ENCODE results near the gene PHF1.

PHF1 gene

DNA sequence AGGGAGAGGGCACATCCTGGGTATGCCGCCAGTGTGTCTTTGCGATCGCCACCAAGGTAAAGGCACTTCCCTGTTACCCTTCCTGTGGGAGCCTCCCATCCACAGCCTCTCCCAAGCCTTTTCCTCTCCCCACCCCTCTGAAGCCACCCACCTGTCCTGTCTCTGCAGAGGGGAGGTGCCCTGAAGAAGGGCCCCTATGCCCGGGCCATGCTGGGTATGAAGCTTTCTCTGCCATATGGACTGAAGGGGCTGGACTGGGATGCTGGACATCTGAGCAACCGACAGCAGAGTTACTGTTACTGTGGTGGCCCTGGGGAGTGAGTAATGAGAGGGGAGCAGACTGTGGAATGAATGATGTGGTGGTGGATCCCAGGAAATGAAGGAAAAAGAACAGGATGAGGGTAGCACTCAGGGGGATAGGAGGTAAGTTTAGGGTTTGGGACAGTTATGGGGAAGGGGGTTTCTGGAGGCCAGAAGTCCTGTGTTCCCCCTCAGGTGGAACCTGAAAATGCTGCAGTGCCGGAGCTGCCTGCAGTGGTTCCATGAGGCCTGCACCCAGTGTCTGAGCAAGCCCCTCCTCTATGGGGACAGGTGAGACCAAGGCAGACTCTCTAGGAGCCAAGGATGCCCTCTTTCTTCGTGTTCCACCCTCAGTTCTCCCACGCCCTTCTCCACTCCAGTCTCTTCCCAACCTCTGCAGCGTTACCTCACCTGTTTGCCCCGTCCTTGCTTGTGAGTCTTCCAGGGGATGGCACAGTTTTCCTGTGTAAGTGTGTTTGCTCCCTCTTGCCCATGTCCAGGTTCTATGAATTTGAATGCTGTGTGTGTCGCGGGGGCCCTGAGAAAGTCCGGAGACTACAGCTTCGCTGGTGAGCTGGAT lies 2.7 kb downstream of the PHF1 start:
- H3K27ac ChIP-seq (ENCODE audit: low read length) = no peak overlapping the region
- no peaks in the 10 kb centered on the region for H3K9me3 ChIP-seq (ENCODE audit: insufficient read depth, low read length)
- H3K27me3 ChIP-seq (ENCODE audit: low read depth, low read length) = no peaks in the 10 kb centered on the region
- peaks cover 40% of the 10 kb centered on the region for H3K4me1 ChIP-seq (ENCODE audit: low read length)
- H2AFZ ChIP-seq (ENCODE audit: low read depth, low read length) = no peak overlapping the region
- H3K9ac ChIP-seq (ENCODE audit: low read length) = no peak overlapping the region
- H3K79me2 ChIP-seq (ENCODE audit: low read length) = peaks cover 19% of the 10 kb centered on the region
- no peak for TF ChIP-seq EZH2phosphoT487 (IDR thresholded peaks at IDR 0.05; ENCODE audit: low read depth)
- no peaks in the 10 kb centered on the region for H4K20me1 ChIP-seq (ENCODE audit: insufficient read depth, low read length)
- peaks cover 12% of the 10 kb centered on the region for H3K36me3 ChIP-seq (replicated peaks; ENCODE audit: low read depth, low read length)
- no peak overlapping the region for H3K4me2 ChIP-seq (ENCODE audit: low read length)
- H3K4me3 ChIP-seq (ENCODE audit: low read length) = no peak overlapping the region

DNA sequence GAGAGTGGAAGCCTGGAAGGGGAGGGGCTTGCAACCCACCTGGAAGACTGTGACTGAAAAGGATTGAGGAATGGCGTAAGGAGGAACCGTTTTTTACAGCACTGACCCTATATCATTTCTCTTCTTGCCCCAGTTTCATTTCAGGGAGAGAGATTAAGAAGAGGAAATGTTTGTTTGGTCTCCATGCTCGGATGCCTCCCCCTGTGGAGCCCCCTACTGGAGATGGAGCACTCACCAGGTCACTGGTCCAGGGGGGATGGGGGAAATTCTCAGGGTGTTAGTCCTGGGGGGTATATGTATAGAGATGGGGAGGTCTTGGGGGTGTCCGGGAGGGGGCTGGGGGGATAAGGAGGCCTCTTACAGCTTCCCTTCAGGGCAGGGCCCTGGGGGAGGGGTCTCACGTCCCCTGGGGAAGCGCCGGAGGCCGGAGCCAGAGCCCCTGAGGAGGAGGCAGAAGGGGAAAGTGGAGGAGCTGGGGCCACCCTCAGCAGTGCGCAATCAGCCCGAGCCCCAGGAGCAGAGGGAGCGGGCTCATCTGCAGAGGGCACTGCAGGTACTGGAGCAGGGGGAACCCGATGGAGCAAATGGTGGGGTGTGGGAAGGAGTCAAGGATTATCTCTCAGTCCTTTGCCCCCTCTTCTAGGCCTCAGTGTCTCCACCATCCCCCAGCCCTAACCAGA lies 3.9 kb downstream of the PHF1 start:
- peaks cover 42% of the 10 kb centered on the region for H3K4me1 ChIP-seq (ENCODE audit: low read length)
- H3K4me2 ChIP-seq (ENCODE audit: low read length) = no peak overlapping the region
- TF ChIP-seq EZH2phosphoT487 (IDR thresholded peaks at IDR 0.05; ENCODE audit: low read depth) (no peak), CTCF (IDR thresholded peaks at IDR 0.05; ENCODE audit: low read depth, low read length) (peak; percentile 28)
- no peak overlapping the region for H2AFZ ChIP-seq (ENCODE audit: low read depth, low read length)
- H4K20me1 ChIP-seq (ENCODE audit: insufficient read depth, low read length) = no peaks in the 10 kb centered on the region
- H3K4me3 ChIP-seq (ENCODE audit: low read length) = no peak overlapping the region
- peaks cover 12% of the 10 kb centered on the region for H3K36me3 ChIP-seq (replicated peaks; ENCODE audit: low read depth, low read length)
- peaks cover 19% of the 10 kb centered on the region for H3K79me2 ChIP-seq (ENCODE audit: low read length)
- H3K9me3 ChIP-seq (ENCODE audit: insufficient read depth, low read length) = no peaks in the 10 kb centered on the region
- peak overlapping the region; percentile 23; the same call in 1 of the 2 replicates for H3K27ac ChIP-seq (ENCODE audit: low read length)
- no peaks in the 10 kb centered on the region for H3K27me3 ChIP-seq (ENCODE audit: low read depth, low read length)
- no peak overlapping the region for H3K9ac ChIP-seq (ENCODE audit: low read length)

- Histone ChIP-seq H3K4me3 (ENCODE audit: low read length) (peak overlapping the region; percentile 89), H3K27ac (ENCODE audit: low read length) (no peak overlapping the region), H4K20me1 (ENCODE audit: insufficient read depth, low read length) (no peaks in the 10 kb centered on the region), H3K4me2 (ENCODE audit: low read length) (peak overlapping the region; percentile 97), H3K9ac (ENCODE audit: low read length) (no peak overlapping the region), H3K27me3 (ENCODE audit: low read depth, low read length) (no peaks in the 10 kb centered on the region), H3K4me1 (ENCODE audit: low read length) (peaks cover 41% of the 10 kb centered on the region), H3K36me3 (replicated peaks; ENCODE audit: low read depth, low read length) (peaks cover 12% of the 10 kb centered on the region), H3K79me2 (ENCODE audit: low read length) (peaks cover 19% of the 10 kb centered on the region), H3K9me3 (ENCODE audit: insufficient read depth, low read length) (no peaks in the 10 kb centered on the region), H2AFZ (ENCODE audit: low read depth, low read length) (no peak overlapping the region)
- no peak for TF ChIP-seq CTCF (IDR thresholded peaks at IDR 0.05; ENCODE audit: low read depth, low read length)
- no peak for TF ChIP-seq EZH2phosphoT487 (IDR thresholded peaks at IDR 0.05; ENCODE audit: low read depth)
Observed at GRCh38 chr6:33415831-33416230, 5.0 kb downstream of the PHF1 start.

DNA sequence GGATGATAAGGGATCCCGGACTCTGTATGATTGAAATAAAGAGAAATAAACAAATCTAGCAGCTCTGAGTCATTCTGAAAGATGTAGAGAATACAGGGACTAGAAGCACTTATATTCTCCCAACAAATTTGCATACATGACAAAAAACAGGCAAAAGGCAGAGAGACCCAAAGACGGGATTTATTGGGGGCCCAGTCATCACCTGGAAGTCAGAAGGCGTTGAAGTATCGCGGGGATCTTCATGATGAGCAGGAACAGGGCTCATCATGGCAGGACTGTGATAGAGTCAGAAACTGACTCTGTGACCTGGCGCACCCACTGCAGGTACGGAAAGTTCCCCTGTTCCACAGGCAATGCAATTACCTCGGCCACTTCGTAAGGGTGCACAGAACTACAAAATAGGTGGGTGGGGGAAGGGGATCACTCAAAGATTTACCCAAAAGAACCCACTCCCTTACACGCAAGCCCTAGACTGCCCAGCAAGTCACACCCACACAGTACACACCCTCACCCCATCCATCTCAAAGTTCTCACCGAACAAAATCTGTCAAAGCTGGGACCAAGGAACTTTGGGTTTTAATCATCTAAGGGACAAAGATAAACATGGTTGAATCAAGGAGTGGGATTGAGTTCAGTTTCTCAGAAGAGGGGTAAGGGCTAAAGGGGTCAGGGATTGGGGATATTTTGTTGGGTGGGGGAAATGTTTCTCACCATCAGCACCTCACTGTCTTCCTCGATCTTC lies 5.7 kb downstream of the PHF1 start:
- no peak overlapping the region for H3K9ac ChIP-seq (ENCODE audit: low read length)
- peak overlapping the region; percentile 37 for H3K27ac ChIP-seq (ENCODE audit: low read length)
- no peaks in the 10 kb centered on the region for H3K27me3 ChIP-seq (ENCODE audit: low read depth, low read length)
- no peaks in the 10 kb centered on the region for H3K9me3 ChIP-seq (ENCODE audit: insufficient read depth, low read length)
- TF ChIP-seq CTCF (IDR thresholded peaks at IDR 0.05; ENCODE audit: low read depth, low read length) = no peak
- no peak for TF ChIP-seq EZH2phosphoT487 (IDR thresholded peaks at IDR 0.05; ENCODE audit: low read depth)
- H4K20me1 ChIP-seq (ENCODE audit: insufficient read depth, low read length) = no peaks in the 10 kb centered on the region
- H3K4me2 ChIP-seq (ENCODE audit: low read length) = peak overlapping the region; percentile 97
- peak overlapping the region; percentile 89 for H3K4me3 ChIP-seq (ENCODE audit: low read length)
- H3K36me3 ChIP-seq (replicated peaks; ENCODE audit: low read depth, low read length) = peaks cover 12% of the 10 kb centered on the region
- H3K4me1 ChIP-seq (ENCODE audit: low read length) = peaks cover 39% of the 10 kb centered on the region
- peaks cover 19% of the 10 kb centered on the region for H3K79me2 ChIP-seq (ENCODE audit: low read length)
- H2AFZ ChIP-seq (ENCODE audit: low read depth, low read length) = no peak overlapping the region

All from OCI-LY3 (cell line).